IMR-90 (cell line): ENCODE measurements around the gene KIF18B.

Experiments used
- BHLHE40 ChIP-seq: fragments of 150-350 bp; IDR thresholded peaks from 2 replicates; pipeline ENCODE4 v1.6.1; 2016; ENCODE audit warnings: mild to moderate bottlenecking, low read depth, low read length
- CEBPB ChIP-seq: IDR thresholded peaks from 2 replicates; pipeline ENCODE4 v1.6.1; 2012; ENCODE audit warnings: low read depth, low read length, improper control_type of control experiment
- CHD1 ChIP-seq: IDR thresholded peaks from 2 replicates; pipeline ENCODE4 v1.6.1; 2012; ENCODE audit warnings: low read depth, low read length, improper control_type of control experiment
- CTCF ChIP-seq: conservative IDR thresholded peaks from 2 replicates; pipeline ENCODE4 v1.5.1; 2012; ENCODE audit warnings: mild to moderate bottlenecking, low read depth, low read length, improper control_type of control experiment
- MAZ ChIP-seq: IDR thresholded peaks from 2 replicates; pipeline ENCODE4 v1.6.1; 2012; ENCODE audit warnings: low read depth, mild to moderate bottlenecking, low read length, improper control_type of control experiment, moderate library complexity, borderline replicate concordance
- MXI1 ChIP-seq: IDR thresholded peaks from 2 replicates; pipeline ENCODE4 v1.6.1; 2012; ENCODE audit warnings: low read depth, mild to moderate bottlenecking, low read length, moderate library complexity, borderline replicate concordance
- POLR2A ChIP-seq: IDR thresholded peaks from 2 replicates; pipeline ENCODE4 v1.6.1; 2012; ENCODE audit warnings: mild to moderate bottlenecking, low read depth, low read length
- RAD21 ChIP-seq: IDR thresholded peaks from 2 replicates; pipeline ENCODE4 v1.6.1; 2012; ENCODE audit warnings: low read length, improper control_type of control experiment
- RCOR1 ChIP-seq: IDR thresholded peaks from 2 replicates; pipeline ENCODE4 v1.6.1; 2012; ENCODE audit warnings: mild to moderate bottlenecking, low read length, improper control_type of control experiment; ENCODE audit not compliant: insufficient replicate concordance
- RFX5 ChIP-seq: IDR thresholded peaks from 2 replicates; pipeline ENCODE4 v1.8.0; 2012; ENCODE audit warnings: low read depth, mild to moderate bottlenecking, low read length, moderate library complexity
- USF2 ChIP-seq: fragments of 150-350 bp; IDR thresholded peaks from 2 replicates; pipeline ENCODE4 v1.6.1; 2017; ENCODE audit warnings: mild to moderate bottlenecking, antibody characterized with exemption, low read length, low read depth

GRCh38 chr17:44933824-44934744, 13.5 kb downstream of the KIF18B start:
- TF ChIP-seq CTCF: no peak
- no peak for TF ChIP-seq USF2
- TF ChIP-seq RFX5: no peak
- no peak for TF ChIP-seq CHD1
- no peak for TF ChIP-seq POLR2A
- no peak for TF ChIP-seq BHLHE40
- TF ChIP-seq RAD21: no peak
- TF ChIP-seq RCOR1: no peak
- no peak for TF ChIP-seq CEBPB
- no peak for TF ChIP-seq MXI1
- TF ChIP-seq MAZ: no peak
